HepG2 (cell line): ENCODE measurements around the gene DENND4B. TPM values are rescaled to one million over a fixed set of nuclear protein-coding genes. Genes with fewer than 3 reads are reported as not detected.

Source experiments
- ATF7-NPFF ChIP-seq: sonication (generic); formaldehyde crosslinking; IDR thresholded peaks from 2 replicates; pipeline ENCODE4 v1.8.1; 2023; ENCODE audit warnings: mild to moderate bottlenecking, low read depth, missing genetic modification reagents, moderate library complexity
- CERS6 ChIP-seq: sonication (generic); formaldehyde crosslinking; IDR thresholded peaks from 2 replicates; pipeline ENCODE4 v1.5.0; 2020; ENCODE audit warnings: missing genetic modification reagents
- GTF3A ChIP-seq: sonication (generic); formaldehyde crosslinking; conservative IDR thresholded peaks from 2 replicates; pipeline ENCODE4 v1.4.0; 2020; ENCODE audit warnings: mild to moderate bottlenecking, missing genetic modification reagents
- HMG20B ChIP-seq: conservative IDR thresholded peaks from 2 replicates; pipeline ENCODE4 v1.6.1; 2016; ENCODE audit warnings: missing genetic modification reagents, missing compliant biosample characterization
- IRF1 ChIP-seq: sonication (generic); formaldehyde crosslinking; IDR thresholded peaks from 2 replicates; pipeline ENCODE4 v1.4.0; 2020; ENCODE audit warnings: low read depth, mild to moderate bottlenecking, missing genetic modification reagents
- JARID2 ChIP-seq: sonication (generic); formaldehyde crosslinking; IDR thresholded peaks from 2 replicates; pipeline ENCODE4 v1.8.1; 2023; ENCODE audit warnings: missing genetic modification reagents, inconsistent platforms; ENCODE audit not compliant: insufficient replicate concordance
- NFYB ChIP-seq: sonication (generic); formaldehyde crosslinking; IDR thresholded peaks from 2 replicates; pipeline ENCODE4 v1.4.0; 2020; ENCODE audit warnings: missing genetic modification reagents
- ZHX1 ChIP-seq: sonication (generic); formaldehyde crosslinking; IDR thresholded peaks from 2 replicates; pipeline ENCODE4 v1.8.1; 2022; ENCODE audit warnings: low read depth, mild to moderate bottlenecking, missing genetic modification reagents
- ZNF24 ChIP-seq: fragments of 450-650 bp; IDR thresholded peaks from 2 replicates; pipeline ENCODE4 v1.6.1; 2017; ENCODE audit warnings: antibody characterized with exemption, mild to moderate bottlenecking
- ZNF264 ChIP-seq: sonication (generic); formaldehyde crosslinking; IDR thresholded peaks from 2 replicates; pipeline ENCODE4 v1.4.0; 2020; ENCODE audit warnings: missing genetic modification reagents
- ZNF792 ChIP-seq: IDR thresholded peaks from 2 replicates; pipeline ENCODE4 v1.6.1; 2016
- ZNF841 ChIP-seq: sonication (generic); formaldehyde crosslinking; IDR thresholded peaks from 2 replicates; pipeline ENCODE4 v1.8.1; 2023; ENCODE audit warnings: missing genetic modification reagents, borderline replicate concordance
- polyA plus RNA-seq, 8 experiments: library from polyadenylated mRNA; depleted of rRNA in 3 of 8; stranded (reverse) in 7 of 8; unstranded in 1 of 8; fragments of >200 nt; fragmentation: Illumina TruSeq in 4 of 8; extraction: Trizol in 4 of 8; gene quantifications; 2 replicates each; pipeline versions ENCODE4 v1.2.1 to v1.2.3, GENCODE V29; 2011 to 2016; ENCODE audit warnings: low read depth in 4 of 8, missing spikeins in 1 of 8, mixed read lengths in 1 of 8; ENCODE audit not compliant: insufficient read depth in 1 of 8
- total RNA-seq, 5 experiments: library from RNA; depleted of rRNA; stranded (reverse); fragments of >200 nt; fragmentation: Illumina TruSeq; extraction: Trizol; gene quantifications; 2 replicates each; pipeline ENCODE4 v1.2.3, GENCODE V29; 2016; ENCODE audit warnings: low read depth in 1 of 5
- TF ChIP-seq, protein P1 (sequence below): IDR thresholded peaks from 2 replicates; pipeline ENCODE4 v1.6.1; 2016; ENCODE audit warnings: missing genetic modification reagents, missing compliant biosample characterization
- TF ChIP-seq, protein P2 (sequence below): sonication (generic); formaldehyde crosslinking; IDR thresholded peaks from one replicate; pipeline ENCODE4 v1.5.1; 2020; ENCODE audit warnings: mild to moderate bottlenecking, missing genetic modification reagents; ENCODE audit errors: not compliant biosample characterization

The DENND4B gene
- total and polyA plus RNA-seq, 2 of the 13 experiments (the other 11 are each of a cell fraction or from before 2014, with no cell fraction given): 15.1 to 20.3 TPM

DNA sequence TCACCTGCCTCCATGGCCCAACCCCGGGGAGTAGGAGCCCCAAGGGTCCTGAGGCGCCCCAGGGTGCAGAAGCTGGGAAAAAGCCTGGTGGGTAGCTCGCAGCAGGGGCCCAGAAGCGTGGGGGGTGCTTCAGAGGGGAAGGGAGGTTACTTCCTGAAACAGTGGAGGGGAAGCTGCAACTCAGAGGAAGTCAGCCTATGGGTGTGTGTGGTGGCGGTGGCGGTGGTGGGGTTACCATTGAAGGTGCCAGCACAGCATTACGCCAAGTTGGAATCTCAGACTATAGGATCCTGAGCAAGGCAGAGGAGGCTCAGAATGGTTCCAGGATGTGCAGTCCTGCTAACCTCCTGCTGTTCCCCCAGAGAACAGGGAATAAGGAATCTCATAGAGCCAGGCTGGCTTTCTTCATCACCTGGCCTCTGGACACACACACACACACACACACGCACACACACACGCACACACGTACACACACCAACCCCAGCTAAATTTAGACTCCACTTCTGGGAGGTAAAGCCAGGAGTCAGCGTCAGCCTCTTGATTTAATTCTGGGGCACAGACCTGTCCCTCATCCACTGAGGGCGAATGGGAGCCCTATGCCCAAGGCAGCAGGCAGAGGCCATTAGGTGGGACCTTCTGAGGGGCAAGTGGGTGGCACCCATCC lies 1.3 kb downstream of the DENND4B start (continued):
- TF ChIP-seq ZHX1 (CRISPR knock-in tag) (no peak), ZNF841 (no peak), GTF3A (no peak), CERS6 (CRISPR knock-in tag) (no peak), NFYB (CRISPR knock-in tag) (no peak), ATF7-NPFF (CRISPR knock-in tag) (0 out of 2 replicates have a peak, but pooled peaks have one; percentile 16), ZNF264 (CRISPR knock-in tag) (no peak), JARID2 (CRISPR knock-in tag) (no peak), ZNF24 (no peak), IRF1 (CRISPR knock-in tag) (no peak), HMG20B (CRISPR knock-in tag) (no peak), ZNF792 (CRISPR knock-in tag) (no peak)
- TF ChIP-seq, protein P1, sequence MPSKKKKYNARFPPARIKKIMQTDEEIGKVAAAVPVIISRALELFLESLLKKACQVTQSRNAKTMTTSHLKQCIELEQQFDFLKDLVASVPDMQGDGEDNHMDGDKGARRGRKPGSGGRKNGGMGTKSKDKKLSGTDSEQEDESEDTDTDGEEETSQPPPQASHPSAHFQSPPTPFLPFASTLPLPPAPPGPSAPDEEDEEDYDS: no peak
- TF ChIP-seq, protein P2, sequence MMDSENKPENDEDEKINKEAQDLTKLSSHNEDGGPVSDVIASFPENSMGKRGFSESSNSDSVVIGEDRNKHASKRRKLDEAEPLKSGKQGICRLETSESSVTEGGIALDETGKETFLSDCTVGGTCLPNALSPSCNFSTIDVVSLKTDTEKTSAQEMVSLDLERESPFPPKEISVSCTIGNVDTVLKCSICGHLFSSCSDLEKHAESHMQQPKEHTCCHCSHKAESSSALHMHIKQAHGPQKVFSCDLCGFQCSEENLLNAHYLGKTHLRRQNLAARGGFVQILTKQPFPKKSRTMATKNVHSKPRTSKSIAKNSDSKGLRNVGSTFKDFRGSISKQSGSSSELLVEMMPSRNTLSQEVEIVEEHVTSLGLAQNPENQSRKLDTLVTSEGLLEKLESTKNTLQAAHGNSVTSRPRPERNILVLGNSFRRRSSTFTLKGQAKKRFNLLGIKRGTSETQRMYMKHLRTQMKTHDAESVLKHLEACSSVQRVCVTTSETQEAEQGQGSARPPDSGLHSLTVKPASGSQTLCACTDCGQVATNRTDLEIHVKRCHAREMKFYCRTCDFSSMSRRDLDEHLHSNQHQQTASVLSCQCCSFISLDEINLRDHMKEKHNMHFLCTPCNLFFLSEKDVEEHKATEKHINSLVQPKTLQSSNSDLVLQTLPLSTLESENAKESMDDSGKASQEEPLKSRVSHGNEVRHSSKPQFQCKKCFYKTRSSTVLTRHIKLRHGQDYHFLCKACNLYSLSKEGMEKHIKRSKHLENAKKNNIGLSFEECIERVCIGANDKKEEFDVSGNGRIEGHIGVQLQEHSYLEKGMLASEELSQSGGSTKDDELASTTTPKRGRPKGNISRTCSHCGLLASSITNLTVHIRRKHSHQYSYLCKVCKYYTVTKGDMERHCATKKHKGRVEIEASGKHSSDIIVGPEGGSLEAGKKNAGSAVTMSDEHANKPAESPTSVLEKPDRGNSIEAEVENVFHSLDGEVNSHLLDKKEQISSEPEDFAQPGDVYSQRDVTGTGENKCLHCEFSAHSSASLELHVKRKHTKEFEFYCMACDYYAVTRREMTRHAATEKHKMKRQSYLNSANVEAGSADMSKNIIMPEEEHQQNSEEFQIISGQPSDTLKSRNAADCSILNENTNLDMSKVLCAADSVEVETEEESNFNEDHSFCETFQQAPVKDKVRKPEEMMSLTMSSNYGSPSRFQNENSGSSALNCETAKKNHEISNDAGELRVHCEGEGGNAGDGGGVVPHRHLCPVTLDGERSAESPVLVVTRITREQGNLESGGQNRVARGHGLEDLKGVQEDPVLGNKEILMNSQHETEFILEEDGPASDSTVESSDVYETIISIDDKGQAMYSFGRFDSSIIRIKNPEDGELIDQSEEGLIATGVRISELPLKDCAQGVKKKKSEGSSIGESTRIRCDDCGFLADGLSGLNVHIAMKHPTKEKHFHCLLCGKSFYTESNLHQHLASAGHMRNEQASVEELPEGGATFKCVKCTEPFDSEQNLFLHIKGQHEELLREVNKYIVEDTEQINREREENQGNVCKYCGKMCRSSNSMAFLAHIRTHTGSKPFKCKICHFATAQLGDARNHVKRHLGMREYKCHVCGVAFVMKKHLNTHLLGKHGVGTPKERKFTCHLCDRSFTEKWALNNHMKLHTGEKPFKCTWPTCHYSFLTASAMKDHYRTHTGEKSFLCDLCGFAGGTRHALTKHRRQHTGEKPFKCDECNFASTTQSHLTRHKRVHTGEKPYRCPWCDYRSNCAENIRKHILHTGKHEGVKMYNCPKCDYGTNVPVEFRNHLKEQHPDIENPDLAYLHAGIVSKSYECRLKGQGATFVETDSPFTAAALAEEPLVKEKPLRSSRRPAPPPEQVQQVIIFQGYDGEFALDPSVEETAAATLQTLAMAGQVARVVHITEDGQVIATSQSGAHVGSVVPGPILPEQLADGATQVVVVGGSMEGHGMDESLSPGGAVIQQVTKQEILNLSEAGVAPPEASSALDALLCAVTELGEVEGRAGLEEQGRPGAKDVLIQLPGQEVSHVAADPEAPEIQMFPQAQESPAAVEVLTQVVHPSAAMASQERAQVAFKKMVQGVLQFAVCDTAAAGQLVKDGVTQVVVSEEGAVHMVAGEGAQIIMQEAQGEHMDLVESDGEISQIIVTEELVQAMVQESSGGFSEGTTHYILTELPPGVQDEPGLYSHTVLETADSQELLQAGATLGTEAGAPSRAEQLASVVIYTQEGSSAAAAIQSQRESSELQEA (CRISPR knock-in tag): peak; percentile 44
